CD4-positive, alpha-beta T cell treated with Interleukin-15 for 1 hour (primary cell): Measurements from ENCODE around the gene IRX5.

Experiments
- DNase-seq: peaks from one replicate; pipeline ENCODE4 v3.0.0-alpha.2; 2020

IRX5 gene

DNA sequence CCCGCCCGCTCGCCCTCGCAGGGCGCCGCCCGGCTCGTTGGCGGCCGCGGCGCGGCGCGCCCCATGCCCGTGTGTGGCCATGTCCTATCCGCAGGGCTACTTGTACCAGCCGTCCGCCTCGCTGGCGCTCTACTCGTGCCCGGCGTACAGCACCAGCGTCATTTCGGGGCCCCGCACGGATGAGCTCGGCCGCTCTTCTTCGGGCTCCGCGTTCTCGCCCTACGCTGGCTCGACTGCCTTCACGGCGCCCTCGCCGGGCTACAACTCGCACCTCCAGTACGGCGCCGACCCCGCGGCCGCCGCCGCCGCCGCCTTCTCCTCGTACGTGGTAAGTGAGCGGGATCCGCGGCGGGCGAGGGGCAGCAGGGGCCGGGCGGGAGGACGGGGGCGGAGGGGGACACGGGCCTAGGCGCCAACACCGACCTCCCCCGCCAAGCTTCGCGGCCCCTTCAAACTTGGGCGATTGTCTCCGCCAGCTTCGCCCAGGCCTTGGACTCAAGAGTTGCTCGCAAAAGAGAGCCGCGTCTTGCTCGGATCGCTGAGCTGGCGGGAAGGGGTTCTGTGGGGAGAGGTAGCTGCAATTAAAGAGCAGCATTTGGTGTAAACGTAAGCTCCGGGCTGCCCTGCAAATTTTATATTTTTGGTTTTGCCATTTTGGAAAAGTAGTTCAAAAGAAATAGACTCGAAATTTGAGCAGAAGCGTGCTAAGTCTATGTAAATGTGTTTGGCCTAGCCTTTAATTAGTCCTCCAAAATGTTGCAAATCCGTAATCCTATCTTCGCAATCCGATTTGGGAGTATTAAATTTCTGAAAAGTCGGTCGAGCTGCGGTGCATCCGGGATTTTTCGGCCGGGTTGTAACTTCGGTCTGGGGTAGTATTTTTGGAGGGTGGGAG lies 702 bp downstream of the IRX5 start:
- no peak for DNase-seq

DNA sequence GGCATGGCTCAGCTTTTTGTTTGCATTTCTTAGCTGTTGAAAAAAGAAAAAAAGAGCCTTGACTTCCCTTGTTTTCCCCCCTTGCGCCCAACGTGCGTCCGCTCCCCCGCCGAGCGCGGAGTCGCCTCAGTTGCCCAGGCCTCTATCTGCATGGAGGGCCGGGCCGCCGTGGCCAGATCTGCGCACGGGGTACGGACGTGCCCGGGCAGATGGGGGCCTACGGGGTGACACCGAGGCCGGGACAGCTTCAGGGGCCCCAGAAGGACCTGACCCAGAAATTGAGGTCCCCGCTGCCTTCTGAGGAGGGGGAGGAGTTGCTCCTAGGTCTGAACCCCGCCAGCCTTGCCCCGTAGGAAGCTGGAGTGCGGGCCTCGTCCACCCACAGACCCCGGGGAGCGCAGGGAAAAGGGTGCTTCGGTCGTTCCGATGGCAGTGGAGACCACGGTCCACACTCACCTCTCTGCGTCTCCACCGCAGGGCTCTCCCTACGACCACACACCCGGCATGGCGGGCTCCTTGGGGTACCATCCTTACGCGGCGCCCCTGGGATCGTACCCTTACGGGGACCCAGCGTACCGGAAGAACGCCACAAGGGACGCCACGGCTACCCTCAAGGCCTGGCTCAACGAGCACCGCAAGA lies 1.5 kb downstream of the IRX5 start:
- no peak for DNase-seq

DNA sequence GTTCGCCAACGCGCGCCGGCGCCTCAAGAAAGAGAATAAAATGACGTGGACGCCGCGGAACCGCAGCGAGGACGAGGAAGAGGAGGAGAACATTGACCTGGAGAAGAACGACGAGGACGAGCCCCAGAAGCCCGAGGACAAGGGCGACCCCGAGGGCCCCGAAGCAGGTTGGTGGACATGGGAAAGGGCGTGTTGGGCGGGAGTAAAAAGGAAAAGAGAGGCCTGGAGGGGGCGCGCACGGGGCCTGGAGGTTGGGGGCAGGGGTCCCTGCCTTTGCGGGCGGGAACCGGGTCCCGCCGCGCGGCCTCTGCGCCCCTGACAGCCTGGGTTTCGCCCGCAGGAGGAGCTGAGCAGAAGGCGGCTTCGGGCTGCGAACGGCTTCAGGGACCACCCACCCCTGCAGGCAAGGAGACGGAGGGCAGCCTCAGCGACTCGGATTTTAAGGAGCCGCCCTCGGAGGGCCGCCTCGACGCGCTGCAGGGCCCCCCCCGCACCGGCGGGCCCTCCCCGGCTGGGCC lies 2.1 kb downstream of the IRX5 start:
- DNase-seq: no peak

DNA sequence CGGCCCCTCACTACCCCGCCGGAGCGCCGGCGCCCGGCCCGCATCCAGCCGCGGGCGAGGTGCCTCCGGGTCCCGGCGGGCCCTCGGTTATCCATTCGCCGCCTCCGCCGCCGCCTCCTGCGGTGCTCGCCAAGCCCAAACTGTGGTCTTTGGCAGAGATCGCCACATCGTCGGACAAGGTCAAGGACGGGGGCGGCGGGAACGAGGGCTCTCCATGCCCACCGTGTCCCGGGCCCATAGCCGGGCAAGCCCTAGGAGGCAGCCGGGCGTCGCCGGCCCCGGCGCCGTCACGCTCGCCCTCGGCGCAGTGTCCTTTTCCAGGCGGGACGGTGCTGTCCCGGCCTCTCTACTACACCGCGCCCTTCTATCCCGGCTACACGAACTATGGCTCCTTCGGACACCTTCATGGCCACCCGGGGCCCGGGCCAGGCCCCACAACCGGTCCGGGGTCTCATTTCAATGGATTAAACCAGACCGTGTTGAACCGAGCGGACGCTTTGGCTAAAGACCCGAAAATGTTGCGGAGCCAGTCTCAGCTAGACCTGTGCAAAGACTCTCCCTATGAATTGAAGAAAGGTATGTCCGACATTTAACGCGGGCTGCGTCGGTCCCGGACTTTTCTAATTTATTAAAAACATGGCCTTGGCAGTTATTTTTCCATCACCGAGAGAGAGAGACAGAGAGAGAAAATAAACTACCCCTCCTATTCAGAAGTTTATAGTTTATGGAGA lies 2.8 kb downstream of the IRX5 start:
- DNase-seq: no peak

DNA sequence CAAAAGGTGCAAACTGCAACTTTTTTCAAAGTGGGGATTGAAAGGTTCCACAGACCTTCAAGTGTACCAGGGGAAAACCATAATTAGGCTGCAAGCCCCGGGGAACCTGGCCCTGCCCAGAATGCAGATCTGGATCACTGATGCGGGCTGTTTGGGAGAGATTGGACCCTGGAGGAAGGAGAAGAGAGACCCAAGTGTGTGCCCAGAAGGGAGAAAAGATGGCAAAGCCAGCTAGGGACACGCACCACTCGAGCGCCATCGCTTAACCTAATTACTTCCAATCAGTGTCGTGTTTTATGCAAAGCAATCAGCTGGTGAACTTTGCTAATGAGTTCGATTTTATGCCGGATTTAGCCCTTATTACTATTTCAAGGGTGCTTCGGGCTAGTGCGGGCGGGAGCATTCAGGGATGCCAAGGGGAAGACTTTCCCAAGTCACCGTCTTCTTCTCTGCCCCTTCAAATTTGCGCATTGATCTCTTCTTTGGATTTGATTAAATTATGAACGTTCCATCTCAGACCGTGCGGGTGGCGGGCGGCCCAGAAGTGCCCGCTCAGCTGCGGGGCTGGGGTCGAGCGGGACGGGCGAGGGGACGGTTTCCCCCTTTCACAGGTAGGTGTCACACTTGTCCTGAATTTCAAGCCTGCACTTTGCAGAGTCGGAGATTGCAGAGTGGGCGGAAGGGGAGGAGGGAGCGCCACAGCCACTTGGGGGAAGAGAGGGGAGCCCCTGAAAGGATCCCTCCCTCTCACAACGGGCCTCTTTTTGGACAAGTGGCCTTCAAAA lies 4.0 kb downstream of the IRX5 start:
- DNase-seq: no peak

DNA sequence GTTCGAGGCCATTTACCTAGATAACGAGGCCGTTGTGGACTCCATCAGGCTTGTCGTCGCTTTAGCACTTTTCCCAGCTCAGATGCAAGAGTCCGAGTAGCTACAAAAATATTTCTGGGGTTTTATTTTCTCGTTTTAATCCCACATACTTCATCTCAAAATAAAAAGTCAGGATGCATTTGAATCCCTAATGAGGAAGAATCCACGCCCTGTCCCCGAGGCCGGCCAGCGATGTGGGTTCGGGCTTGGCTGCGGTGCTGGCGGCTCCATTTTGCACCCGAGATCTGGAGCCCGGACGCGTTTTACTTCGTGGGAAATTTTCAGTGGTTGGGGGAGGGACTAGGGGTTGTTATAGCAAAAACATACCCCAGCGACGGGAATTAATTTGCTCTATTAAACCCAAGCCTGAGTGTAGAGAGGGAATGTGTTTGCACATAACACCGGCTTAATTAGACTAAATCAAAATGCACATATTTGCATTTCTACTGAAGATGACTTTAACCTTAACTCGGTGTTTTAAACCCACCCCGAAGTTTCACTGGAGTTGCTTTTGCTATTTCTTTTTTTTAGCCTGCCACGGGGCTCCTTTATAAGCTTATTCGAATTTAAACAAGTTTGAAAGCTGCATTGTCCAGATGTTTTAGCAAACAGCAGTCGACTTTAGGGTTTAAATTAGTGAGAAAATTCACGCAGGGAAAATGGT lies 4.8 kb downstream of the IRX5 start:
- DNase-seq: no peak

DNA sequence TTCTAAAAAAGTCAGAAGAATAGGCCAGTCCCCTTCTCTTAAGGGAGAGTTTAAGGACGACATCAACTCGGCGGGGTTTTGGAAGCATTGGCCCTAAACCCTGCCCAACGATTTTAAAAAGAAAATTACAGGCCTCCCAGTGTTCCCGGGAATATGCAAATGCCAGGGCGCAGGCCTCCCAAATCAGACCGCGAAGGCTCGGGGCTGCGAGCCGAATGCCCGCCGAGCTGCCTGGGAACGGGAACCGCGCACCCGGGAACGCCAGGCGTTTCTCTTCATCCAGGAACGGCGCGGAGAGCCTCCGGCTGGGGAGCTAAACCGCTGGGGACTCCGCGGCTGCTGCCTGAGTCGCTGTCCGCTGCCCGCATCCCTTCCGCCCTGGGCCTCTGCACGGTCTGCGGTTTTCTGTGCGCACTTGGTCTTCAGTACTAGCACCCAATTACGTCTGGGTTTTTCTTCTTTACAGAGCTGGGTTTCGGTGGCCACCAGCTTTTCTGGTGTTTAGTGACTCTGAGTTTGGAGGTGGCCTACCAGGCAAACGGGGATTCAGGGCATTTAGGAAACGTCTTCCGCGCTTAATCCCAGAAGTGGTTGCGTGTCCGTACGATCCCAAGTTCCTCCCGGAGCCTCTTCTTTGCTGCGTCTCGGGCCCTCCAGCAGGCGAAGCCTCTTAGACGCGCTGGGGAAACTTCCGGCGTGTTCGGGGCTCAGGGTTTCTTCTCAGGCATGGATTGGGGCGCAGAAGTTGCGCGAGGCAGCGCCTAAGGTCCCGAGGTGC lies 5.7 kb downstream of the IRX5 start:
- no peak for DNase-seq

DNA sequence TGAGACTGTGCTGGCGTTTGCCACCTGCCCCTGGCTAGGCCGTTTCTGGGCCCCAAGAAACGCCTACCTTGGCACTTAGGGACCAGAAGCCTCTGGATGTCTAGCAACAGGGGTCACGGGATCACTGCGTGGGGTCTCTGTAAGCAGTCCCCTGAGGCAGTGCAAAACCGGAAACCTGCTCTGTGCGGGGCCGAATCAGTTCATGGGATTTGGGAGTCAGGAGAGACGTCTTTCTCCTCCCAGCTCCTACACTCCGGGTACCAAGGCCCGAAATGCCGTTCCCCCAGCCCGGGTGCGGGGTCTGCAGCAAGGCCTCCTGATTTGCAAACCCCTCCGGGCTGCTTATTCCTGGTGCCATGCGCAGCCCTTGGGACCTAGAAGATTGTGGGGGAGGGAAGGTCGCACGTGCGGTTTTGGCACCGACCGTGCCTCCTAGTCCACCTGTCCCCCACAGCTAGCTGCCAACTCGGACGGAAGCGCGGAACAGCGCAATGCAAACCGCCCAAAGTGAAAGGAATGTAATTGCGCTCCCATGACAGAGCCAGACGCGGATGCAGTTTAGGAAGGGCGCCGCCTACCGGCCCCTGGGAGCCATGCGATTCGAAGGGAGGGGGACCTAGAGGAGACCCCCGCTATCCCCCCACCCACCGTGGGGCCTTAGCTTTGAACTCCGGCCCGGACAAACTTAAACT lies 6.5 kb downstream of the IRX5 start:
- DNase-seq: no peak

DNA sequence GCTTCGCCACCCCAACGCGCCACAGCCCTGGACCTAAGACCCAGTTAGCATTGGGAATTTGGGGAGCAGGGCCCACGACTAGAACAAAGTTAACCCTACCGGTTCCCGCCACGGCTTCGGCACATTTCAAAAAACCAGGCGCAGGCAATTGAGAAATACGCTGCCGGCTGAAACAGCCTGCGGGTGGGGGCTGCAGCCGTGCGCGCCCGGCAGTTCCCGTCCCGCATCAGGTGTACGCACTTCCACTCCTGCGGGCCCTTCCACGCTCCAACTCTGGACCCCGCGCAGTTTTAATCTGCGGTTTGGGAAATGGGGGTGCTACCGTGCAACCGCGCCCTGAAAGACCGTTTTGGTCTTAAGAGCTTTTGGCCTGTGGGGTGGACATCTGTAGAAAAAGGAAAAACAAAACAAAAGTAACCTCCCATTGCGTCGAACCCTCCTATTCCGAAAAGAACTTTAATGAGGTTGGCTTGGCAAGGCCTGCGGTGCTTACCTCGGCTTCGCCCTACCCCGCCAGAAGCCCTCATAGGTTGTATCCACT lies 7.1 kb downstream of the IRX5 start:
- no peak for DNase-seq

DNA sequence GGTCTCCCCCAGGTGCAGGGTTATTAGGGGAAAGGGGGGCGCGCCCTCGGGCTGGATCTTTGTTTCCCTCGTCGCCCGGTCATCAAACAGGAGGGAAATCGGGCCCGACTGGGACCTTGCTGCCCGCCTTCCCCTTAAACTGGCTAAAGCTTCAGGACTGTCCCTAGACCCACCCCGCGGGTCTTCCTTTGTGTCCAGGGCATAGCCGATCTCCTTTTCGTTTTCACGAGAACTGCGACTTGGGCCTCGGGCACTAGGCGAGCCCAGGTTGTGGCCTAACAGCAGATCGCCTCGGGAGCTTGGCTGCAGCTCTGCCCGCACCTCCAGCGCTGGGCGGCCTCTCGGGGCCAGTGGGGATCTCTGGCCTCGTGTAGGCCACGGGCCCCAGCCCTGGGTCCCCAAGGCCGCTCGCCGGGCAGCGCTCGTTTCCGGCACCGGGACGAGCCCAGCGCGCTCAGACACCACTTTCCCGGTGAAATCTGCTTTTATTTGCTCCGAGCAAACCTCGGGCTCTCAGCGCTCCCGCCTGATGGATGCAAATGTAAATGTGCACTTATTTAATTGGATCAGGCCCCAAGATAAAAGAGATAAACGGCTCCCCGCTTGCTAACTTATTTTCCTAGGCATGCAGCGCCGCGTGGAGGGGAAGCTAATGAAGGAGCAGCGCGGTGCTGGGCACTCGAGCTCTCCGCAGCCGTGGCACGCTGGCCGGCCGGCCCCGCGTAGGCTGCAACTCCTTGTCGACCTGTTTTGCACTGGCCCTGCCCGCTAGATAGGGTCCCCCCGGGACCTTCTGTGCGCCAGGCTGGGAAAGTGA lies 7.8 kb downstream of the IRX5 start:
- DNase-seq: no peak

DNA sequence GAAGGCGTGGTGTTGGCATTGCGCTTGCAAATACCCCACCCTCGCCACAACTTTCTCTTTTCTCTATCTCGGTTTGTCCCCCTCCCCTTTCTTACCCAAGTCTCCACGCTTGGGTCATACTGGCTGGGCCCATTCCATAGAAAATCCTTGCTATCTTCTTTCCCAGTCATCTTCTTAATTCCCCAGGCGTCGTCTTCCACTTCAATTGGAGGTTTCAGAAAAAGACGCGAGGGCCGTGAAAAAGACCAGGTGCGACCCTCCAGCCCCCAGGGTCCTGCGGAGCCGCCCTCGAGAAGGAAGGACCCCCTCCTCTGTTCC lies 8.3 kb downstream of the IRX5 start:
- no peak for DNase-seq

DNA sequence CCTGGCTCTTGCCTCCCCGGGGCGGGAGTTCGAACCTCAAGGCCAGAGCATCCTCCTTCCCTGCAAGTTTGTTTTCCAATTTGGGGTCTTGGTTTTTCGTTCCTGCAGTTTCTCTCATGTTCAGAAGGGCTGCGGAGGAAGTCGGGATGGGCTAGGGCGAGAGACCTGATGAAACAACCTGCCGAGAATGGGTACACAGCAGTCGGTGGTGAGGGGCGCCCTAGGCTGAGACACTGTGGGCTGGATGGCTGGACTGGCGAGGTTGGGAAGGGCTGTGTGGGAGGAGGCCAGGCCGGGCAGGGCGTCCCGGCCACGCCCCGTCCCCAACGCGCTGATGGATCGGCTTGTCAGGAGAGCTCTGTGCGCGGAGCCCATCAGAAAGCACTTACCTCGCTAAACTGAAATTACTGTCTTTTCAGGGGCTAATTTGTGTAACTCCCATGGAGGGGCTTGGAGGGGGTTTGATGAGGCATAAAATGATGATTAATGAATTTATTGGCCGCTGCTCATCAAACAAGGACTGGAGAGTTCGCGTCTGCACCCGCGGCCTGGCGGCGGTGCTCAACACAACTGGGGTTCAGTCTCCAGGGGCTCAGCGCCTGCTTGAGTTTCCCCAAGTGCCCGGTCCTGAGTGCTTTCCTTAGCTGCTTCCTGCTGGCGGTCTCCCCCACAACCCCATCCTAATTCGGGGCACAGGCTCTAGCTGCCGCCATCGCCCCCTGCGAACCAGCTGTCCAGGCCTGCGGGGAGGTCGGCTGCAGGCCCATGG lies 9.0 kb downstream of the IRX5 start:
- no peak for DNase-seq

DNA sequence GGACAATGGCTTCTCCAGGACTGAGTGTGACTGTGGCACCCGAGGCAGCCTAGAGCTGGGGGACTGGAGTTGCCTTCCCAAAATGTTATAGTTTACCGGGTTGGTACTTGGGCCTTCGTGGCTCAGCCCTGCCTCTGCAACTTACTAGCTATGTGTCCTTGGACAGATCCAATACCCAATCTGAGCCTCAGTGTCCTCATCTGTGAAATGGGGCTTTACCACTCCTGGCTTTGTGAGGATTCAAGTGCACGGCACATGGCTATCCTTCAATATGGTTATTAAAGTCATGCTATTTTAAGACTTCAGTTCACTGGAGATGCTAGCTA lies 9.6 kb downstream of the IRX5 start:
- no peak for DNase-seq

DNA sequence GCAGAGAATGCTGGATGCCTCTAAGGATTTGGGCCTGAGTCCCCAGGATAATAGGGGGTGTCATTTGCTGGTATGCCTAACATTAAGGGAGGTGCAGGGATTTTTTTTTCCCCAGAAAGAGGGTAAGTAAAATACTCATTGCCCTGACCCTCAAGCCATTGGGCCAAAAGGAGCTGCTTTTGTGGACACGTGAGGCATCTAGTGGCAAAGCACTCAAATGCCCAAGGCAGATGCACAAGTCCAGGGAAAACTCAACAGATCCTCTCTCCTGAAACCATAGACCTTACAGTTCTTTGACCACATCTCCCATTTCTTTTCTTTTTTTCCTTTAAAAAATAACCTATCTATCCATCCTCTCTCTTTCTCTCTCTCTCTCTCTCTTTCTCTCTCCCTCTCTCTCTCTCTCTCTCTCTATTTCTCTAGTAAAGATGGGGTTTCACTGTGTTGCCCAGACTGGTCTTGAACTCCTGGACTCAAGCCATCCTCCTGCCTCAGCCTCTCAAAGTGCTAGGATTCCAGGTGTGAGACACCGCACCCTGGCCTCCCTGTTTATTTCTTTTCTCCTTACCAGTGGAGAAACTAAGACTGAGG lies 11.8 kb downstream of the IRX5 start:
- DNase-seq: no peak

DNA sequence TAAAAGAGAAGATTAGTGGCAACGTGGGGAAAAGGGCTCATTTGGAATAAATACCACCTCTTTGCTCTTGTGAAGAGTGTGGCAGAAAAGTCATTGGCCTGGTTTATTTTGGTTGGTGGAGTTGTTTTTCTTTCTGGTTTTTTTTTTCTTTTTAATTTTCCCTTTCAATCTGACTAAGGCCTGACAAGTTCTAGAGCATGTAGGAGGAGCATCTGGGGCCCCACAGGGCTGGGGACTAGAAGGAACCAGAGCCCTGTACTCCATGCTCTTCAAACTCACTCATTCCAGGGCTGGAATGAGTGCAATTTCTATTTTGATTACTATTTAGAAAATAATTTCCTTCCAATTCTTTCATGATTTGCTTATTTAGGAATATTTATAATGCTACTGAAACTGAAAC lies 13.3 kb downstream of the IRX5 start:
- DNase-seq: no peak

DNA sequence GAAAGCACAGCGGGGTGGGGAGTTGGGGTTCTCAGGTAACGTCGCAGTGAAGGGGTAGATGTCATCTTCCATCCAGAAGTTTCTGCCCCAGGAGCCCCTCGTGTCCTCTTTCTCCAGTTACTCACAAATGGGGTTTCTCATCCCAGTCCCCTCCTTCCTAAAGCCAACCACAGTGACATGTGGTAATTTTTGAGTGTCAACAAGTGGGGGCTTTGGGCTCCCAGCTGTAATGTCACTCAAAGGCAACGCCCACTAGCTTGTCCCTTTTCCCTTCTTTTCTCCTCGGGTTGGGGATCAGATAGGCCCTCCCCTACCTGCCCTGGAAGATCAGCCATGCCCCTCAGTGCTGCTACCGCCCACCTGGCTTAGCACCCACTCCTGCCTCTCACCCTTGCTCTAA lies 14.4 kb downstream of the IRX5 start:
- no peak for DNase-seq

DNA sequence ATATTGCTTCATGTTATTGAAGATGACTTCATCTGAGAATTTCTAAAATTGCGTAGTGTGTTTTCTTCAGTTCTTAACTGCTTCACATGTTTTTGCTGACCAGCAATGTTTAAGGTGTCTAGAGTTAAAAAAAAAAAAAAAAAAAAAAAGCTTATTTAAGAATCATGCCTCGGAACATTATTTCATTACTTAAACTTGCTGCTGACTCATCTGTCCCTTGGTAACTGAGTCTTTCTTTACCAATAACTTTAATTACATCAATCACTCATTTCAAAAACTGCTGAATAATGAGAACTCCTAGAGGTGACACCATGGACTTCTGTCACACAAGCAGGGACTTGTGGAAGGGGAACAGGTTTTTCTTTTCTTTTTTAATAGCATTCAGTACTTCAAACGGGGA lies 16.2 kb downstream of the IRX5 start:
- no peak for DNase-seq

DNA sequence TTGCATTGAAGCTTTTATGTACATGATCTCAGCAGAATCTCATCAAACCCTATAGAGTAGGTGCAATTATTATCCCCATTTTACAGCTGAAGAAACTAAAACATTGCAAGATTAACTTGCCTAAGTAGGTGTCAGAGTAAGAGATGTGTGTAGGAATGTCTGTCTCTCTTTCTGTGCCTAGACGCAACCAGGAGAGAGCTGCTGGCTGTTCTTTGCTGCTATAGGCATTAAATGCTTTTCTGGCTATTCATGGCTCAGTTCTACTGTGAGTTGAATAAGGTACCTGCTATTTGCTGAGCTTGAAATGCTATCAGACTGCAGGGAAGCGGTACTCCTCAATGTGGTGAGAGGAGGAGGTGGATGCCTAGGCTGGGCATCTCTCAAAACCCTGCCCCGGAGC lies 17.0 kb downstream of the IRX5 start:
- DNase-seq: no peak

DNA sequence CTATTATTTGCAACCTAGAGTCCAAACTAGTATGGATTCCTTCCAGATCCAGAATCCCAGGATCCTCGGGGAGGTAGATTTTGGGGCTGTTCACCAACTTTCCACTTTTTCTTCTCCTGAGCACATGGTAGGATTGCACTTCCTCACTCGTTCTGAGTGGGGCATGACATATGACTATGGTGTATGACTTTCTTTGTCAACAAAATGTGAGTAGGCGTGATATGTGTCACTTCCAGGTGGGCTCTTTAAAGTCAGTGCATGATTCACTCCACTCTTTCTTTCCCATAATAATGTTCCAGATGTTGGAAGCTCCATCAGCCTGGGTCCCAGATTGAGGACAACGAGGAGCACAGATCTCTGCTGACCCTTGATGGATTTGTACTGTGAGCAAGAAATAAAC lies 21.5 kb downstream of the IRX5 start:
- DNase-seq: no peak
